GOT3 (cell line): ENCODE data around the gene TMEM14A.
"Not testable (repeated sequence)": the region's sequence is repeated elsewhere in the genome, so short reads cannot be mapped to it uniquely, and the experiment has no call there.

Experiments
- DNase-seq: peaks from one replicate; lab custom pipeline; 2025; ENCODE audit warnings: mixed read lengths; lab: John Stamatoyannopoulos, UW

The TMEM14A gene

GRCh38 chr6:52697903-52698302 is 27.0 kb downstream of the TMEM14A start:
- no peak for DNase-seq

- no peak for DNase-seq
These were observed 33.1 kb downstream of the TMEM14A start for GRCh38 chr6:52704060-52704459.

- not testable (repeated sequence) for DNase-seq
These were observed 34.0 kb downstream of the TMEM14A start for GRCh38 chr6:52704781-52705502.

GRCh38 chr6:52706001-52706400 is 35.1 kb downstream of the TMEM14A start:
- no peak for DNase-seq

- DNase-seq, result no peak
These were observed 37.2 kb downstream of the TMEM14A start for GRCh38 chr6:52707963-52708680.

- DNase-seq, result no peak
These were observed 41.2 kb downstream of the TMEM14A start for GRCh38 chr6:52712136-52712535.

- DNase-seq, result not testable (repeated sequence)
These were observed 43.8 kb downstream of the TMEM14A start for GRCh38 chr6:52714761-52715160.

- DNase-seq, result no peak
These were observed 47.6 kb downstream of the TMEM14A start for GRCh38 chr6:52718550-52718949.

GRCh38 chr6:52720321-52720720 is 49.4 kb downstream of the TMEM14A start:
- no peak for DNase-seq

- DNase-seq, result no peak
These were observed 53.1 kb downstream of the TMEM14A start for GRCh38 chr6:52724042-52724405.

GRCh38 chr6:52724406-52725121 is 53.7 kb downstream of the TMEM14A start:
- peak; percentile 9 for DNase-seq

GRCh38 chr6:52725143-52725534 is 54.2 kb downstream of the TMEM14A start:
- DNase-seq, result no peak

- DNase-seq, result no peak
These were observed 54.8 kb downstream of the TMEM14A start for GRCh38 chr6:52725535-52726192.

- DNase-seq, result no peak
These were observed 55.3 kb downstream of the TMEM14A start for GRCh38 chr6:52726193-52726542.

- DNase-seq, result no peak
These were observed 56.0 kb downstream of the TMEM14A start for GRCh38 chr6:52726741-52727535.

- DNase-seq, result no peak
These were observed 57.0 kb downstream of the TMEM14A start for GRCh38 chr6:52727908-52728307.

- no peak for DNase-seq
These were observed 57.5 kb downstream of the TMEM14A start for GRCh38 chr6:52728394-52728793.

- DNase-seq, result no peak
These were observed 58.7 kb downstream of the TMEM14A start for GRCh38 chr6:52729576-52729975.

GRCh38 chr6:52731719-52732118 is 60.8 kb downstream of the TMEM14A start:
- DNase-seq, result no peak

GRCh38 chr6:52733172-52733571 is 62.3 kb downstream of the TMEM14A start:
- no peak for DNase-seq

GRCh38 chr6:52734072-52734471 is 63.2 kb downstream of the TMEM14A start:
- DNase-seq, result no peak

- no peak for DNase-seq
These were observed 64.2 kb downstream of the TMEM14A start for GRCh38 chr6:52735071-52735470.
